GM12878 (cell line): ENCODE data around the gene DLG2. TPM values are rescaled to one million over a fixed set of nuclear protein-coding genes. Genes with fewer than 3 reads are reported as not detected.

ENCODE experiments used
- ATAC-seq: fragments of 200-7000 bp; cut with Tn5 transposase; 3 replicates; pipeline ENCODE4 v1.9.1; 2020; ENCODE audit warnings: mild to moderate bottlenecking, moderate library complexity
- BruUV-seq: library from RNA; stranded (reverse); fragments of 400-500 nt; replicated peaks from 2 replicates; lab custom pipeline; 2021; lab: Mats Ljungman, UMichigan
- CTCF ChIA-PET: fragments of 300-600 bp; sonication (Branson Sonifier 250); formaldehyde crosslinking; extraction: SDS; loops from one replicate; lab custom pipeline; 2021; ENCODE audit warnings: inconsistent platforms; lab: Yijun Ruan, JAX
- POLR2A ChIA-PET: fragments of 350-600 bp; formaldehyde crosslinking; extraction: SDS; loops from one replicate; lab custom pipeline; 2021; ENCODE audit warnings: inconsistent platforms; lab: Charles Lee
- RAD21 ChIA-PET: fragments of 300-600 bp; sonication (Branson Sonifier 250); formaldehyde crosslinking; loops from one replicate; lab custom pipeline; 2023; ENCODE audit warnings: antibody characterized with exemption; ENCODE audit not compliant: unreplicated experiment; lab: Charles Lee
- SMC1A ChIA-PET: fragments of 300-600 bp; sonication (Branson Sonifier 250); formaldehyde crosslinking; loops from one replicate; lab custom pipeline; 2023; ENCODE audit not compliant: unreplicated experiment, uncharacterized antibody; lab: Charles Lee
- DNase-seq: peaks from one replicate; pipeline ENCODE4 v3.0.0-alpha.2; 2011; ENCODE audit warnings: low read depth, low spot score
- FAIRE-seq: peaks from 3 replicates; lab custom pipeline; 2011; peaks lifted over from hg19 to GRCh38; lab: Jason Lieb, UNC
- H2AFZ ChIP-seq: 2 replicates; pipeline ENCODE4 v1.6.0; 2011; ENCODE audit warnings: low read depth, low read length, control low read depth; ENCODE audit not compliant: control insufficient read depth
- H3K27ac ChIP-seq: 2 replicates; pipeline ENCODE4 v1.5.1; 2011; ENCODE audit warnings: control low read depth; ENCODE audit not compliant: control insufficient read depth, insufficient read depth
- H3K27me3 ChIP-seq, 2 experiments: replicated peaks in 1 of 2; 2 replicates each; pipeline versions ENCODE4 v1.6.0 to v1.6.1; 2011; ENCODE audit warnings: low read length in 1 of 2; ENCODE audit not compliant: control insufficient read depth in 2 of 2, insufficient read depth in 2 of 2
- H3K36me3 ChIP-seq, 2 experiments: 2 replicates each; pipeline ENCODE4 v1.5.1; 2011; ENCODE audit warnings: low read length in 1 of 2; ENCODE audit not compliant: control insufficient read depth in 2 of 2, insufficient read depth in 2 of 2
- H3K4me1 ChIP-seq: 2 replicates; pipeline ENCODE4 v1.6.1; 2011; ENCODE audit warnings: mild to moderate bottlenecking, low read length, moderate library complexity, mixed read lengths; ENCODE audit not compliant: control insufficient read depth, insufficient read depth
- H3K4me2 ChIP-seq: 2 replicates; pipeline ENCODE4 v1.6.0; 2011; ENCODE audit warnings: control low read depth; ENCODE audit not compliant: control insufficient read depth, insufficient read depth
- H3K4me3 ChIP-seq: fragments of 200-600 bp; sonication (generic); 2 replicates; pipeline ENCODE4 v1.5.1; 2016
- H3K79me2 ChIP-seq: 2 replicates; pipeline ENCODE4 v1.6.0; 2011; ENCODE audit warnings: low read length; ENCODE audit not compliant: control insufficient read depth, insufficient read depth
- H3K9ac ChIP-seq: 2 replicates; pipeline ENCODE4 v1.8.0; 2011; ENCODE audit warnings: low read length, control low read depth, mixed read lengths; ENCODE audit not compliant: control insufficient read depth, insufficient read depth
- H3K9me3 ChIP-seq: replicated peaks from 3 replicates; pipeline ENCODE4 v1.5.1; 2011; ENCODE audit warnings: mild to moderate bottlenecking, low read length; ENCODE audit not compliant: control insufficient read depth, insufficient read depth
- H4K20me1 ChIP-seq: 2 replicates; pipeline ENCODE4 v1.6.0; 2011; ENCODE audit not compliant: control insufficient read depth, insufficient read depth
- BMI1 ChIP-seq: fragments of 450-650 bp; IDR thresholded peaks from 2 replicates; pipeline ENCODE4 v1.6.1; 2016; ENCODE audit warnings: mild to moderate bottlenecking, moderate library complexity, borderline replicate concordance
- CBX5 ChIP-seq: sonication (generic); IDR thresholded peaks from 2 replicates; pipeline ENCODE4 v1.6.1; 2016; ENCODE audit warnings: low read depth, moderate library complexity, mild to moderate bottlenecking, inconsistent platforms
- CEBPB ChIP-seq, 2 experiments: fragments of 150-350 bp in 1 of 2; IDR thresholded peaks; 2 replicates each; pipeline ENCODE4 v1.6.1; 2012 to 2014; ENCODE audit warnings: low read depth in 2 of 2, low read length in 2 of 2, borderline replicate concordance in 1 of 2, inconsistent platforms in 1 of 2
- CREM ChIP-seq: IDR thresholded peaks from 2 replicates; pipeline ENCODE4 v1.6.1; 2014; ENCODE audit warnings: antibody characterized with exemption, low read depth
- FOXK2 ChIP-seq: fragments of 450-650 bp; IDR thresholded peaks from 2 replicates; pipeline ENCODE4 v1.6.1; 2017; ENCODE audit warnings: mild to moderate bottlenecking, moderate library complexity
- IRF4 ChIP-seq: IDR thresholded peaks from 2 replicates; pipeline ENCODE4 v1.6.1; 2011; ENCODE audit warnings: low read depth, low read length
- MYB ChIP-seq: fragments of 150-350 bp; IDR thresholded peaks from 2 replicates; pipeline ENCODE4 v1.6.1; 2014; ENCODE audit warnings: mild to moderate bottlenecking, low read depth, low read length, borderline replicate concordance
- NFYA ChIP-seq: IDR thresholded peaks from 2 replicates; pipeline ENCODE4 v1.6.1; 2011; ENCODE audit warnings: low read depth, mild to moderate bottlenecking, low read length, improper control_type of control experiment, borderline replicate concordance
- WGBS: methylation state at CpG from one replicate; pipeline ENCODE4 v1.1.6; 2016; ENCODE audit warnings: low lambda C conversion rate; ENCODE audit not compliant: insufficient replicate concordance, insufficient coverage; ENCODE audit errors: missing lambda C conversion rate; 5-methylcytosine and 5-hydroxymethylcytosine counted together
- in situ Hi-C: fragments of 300-500 bp; cut with MboI; formaldehyde crosslinking; loops from 9 replicates; pipeline ENCODE4 v1.14.3; 2018; ENCODE audit warnings: mixed read lengths
- intact Hi-C: fragments of 100-400 bp; cut with micrococcal nuclease; formaldehyde crosslinking; loops from one replicate; pipeline ENCODE4 v1.14.2; 2022; ENCODE audit not compliant: unreplicated experiment
- polyA plus RNA-seq, 11 experiments: library from polyadenylated mRNA; depleted of rRNA in 4 of 11; unstranded in 6 of 11; stranded (reverse) in 5 of 11; fragments of >200 nt; fragmentation: Nextera tagmentation in 4 of 11; fragmentation: Illumina TruSeq in 1 of 11; extraction: Ambion mirVana in 4 of 11; extraction: Trizol in 1 of 11; gene quantifications; 1 replicate in 1 of 11; 2 replicates in 10 of 11; pipeline versions ENCODE4 v1.2.1 to v1.2.3, GENCODE V29; 2011 to 2016; ENCODE audit warnings: inconsistent platforms in 2 of 11, missing spikeins in 2 of 11, low read depth in 1 of 11
- total RNA-seq, 4 experiments: library from RNA; depleted of rRNA in 3 of 4; stranded (reverse); fragments of >200 nt in 3 of 4; fragmentation: Illumina TruSeq in 1 of 4; extraction: Trizol in 1 of 4; gene quantifications; 2 replicates each; pipeline versions ENCODE4 v1.2.1 to v1.2.3, GENCODE V29; 2013 to 2021
- TF ChIP-seq, protein P1 (sequence below): fragments of 450-650 bp; IDR thresholded peaks from 2 replicates; pipeline ENCODE4 v1.6.1; 2016; ENCODE audit warnings: mild to moderate bottlenecking
- TF ChIP-seq, protein P2 (sequence below): IDR thresholded peaks from 2 replicates; pipeline ENCODE4 v1.6.1; 2011; ENCODE audit warnings: mild to moderate bottlenecking, low read depth, low read length, moderate library complexity; ENCODE audit not compliant: insufficient replicate concordance
- TF ChIP-seq, protein P3 (sequence below): IDR thresholded peaks from 2 replicates; pipeline ENCODE4 v1.6.1; 2012; ENCODE audit warnings: low read length, inconsistent platforms
- TF ChIP-seq, protein P4 (sequence below): fragments of 450-650 bp; conservative IDR thresholded peaks from 2 replicates; pipeline ENCODE4 v1.6.1; 2017; ENCODE audit warnings: mild to moderate bottlenecking, moderate library complexity

The DLG2 gene
- total and polyA plus RNA-seq, 10 of the 15 experiments (the other 5 are each of a cell fraction or from before 2014, with no cell fraction given) = 0.09 to 0.98 (median 0.35) TPM

DNA sequence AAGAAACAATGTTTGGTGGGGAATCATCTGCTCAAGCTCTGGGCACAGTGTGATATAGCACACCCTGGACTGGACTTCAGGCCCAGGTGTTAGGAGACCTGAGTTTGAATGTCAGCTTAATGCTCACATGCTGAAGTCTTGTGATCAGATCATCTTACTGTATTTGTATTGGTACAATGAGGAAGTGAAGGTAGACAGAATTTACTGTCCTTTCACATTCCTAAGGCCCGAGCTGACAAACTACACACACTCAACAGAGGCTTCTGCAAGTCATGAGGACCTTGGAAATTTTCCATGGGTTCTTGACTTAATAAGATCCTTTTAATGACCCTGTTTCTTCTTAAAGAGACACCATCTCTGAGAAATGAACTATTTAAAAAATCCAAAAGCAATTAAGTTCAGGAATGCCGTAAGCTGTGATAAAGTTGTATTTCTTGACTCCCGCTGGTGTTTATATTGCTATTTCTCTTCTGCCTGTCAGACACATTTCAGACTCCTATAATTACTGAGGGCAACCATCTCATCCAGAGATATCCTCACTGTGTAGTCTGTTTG is 802.0 kb downstream of the DLG2 start:
- in situ Hi-C loops (no loop called here), intact Hi-C loops (no loop called here)
- Histone ChIP-seq H3K4me1 (no peaks in the 10 kb centered on the region), H3K4me2 (no peak overlapping the region), H4K20me1 (no peaks in the 10 kb centered on the region), H3K4me3 (no peak overlapping the region), H3K36me3 (no peaks in the 10 kb centered on the region), H3K9me3 (no peaks in the 10 kb centered on the region), H3K79me2 (no peaks in the 10 kb centered on the region), H2AFZ (no peak overlapping the region)
- ChIA-PET SMC1A (no interaction called here), RAD21 (no interaction called here), CTCF (no interaction called here)
- DNase-seq = no peak
- 10% methylated on average over 3 of the region's 3 CpGs for WGBS
- BruUV-seq = no TSS peak
- TF ChIP-seq, protein P1, sequence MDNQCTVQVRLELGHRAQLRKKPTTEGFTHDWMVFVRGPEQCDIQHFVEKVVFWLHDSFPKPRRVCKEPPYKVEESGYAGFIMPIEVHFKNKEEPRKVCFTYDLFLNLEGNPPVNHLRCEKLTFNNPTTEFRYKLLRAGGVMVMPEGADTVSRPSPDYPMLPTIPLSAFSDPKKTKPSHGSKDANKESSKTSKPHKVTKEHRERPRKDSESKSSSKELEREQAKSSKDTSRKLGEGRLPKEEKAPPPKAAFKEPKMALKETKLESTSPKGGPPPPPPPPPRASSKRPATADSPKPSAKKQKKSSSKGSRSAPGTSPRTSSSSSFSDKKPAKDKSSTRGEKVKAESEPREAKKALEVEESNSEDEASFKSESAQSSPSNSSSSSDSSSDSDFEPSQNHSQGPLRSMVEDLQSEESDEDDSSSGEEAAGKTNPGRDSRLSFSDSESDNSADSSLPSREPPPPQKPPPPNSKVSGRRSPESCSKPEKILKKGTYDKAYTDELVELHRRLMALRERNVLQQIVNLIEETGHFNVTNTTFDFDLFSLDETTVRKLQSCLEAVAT = no peak
- TF ChIP-seq MYB = no peak
- TF ChIP-seq FOXK2 = no peak
- TF ChIP-seq CBX5 = no peak
- TF ChIP-seq CREM = no peak
- no peak for TF ChIP-seq IRF4
- TF ChIP-seq, all 136 proteins: peak for 0
- ATAC-seq = no peak
- POLR2A ChIA-PET = no interaction called here
- H3K27ac ChIP-seq = no peak overlapping the region
- no peak for FAIRE-seq
- H3K9ac ChIP-seq = no peak overlapping the region
- no peaks in the 10 kb centered on the region for H3K27me3 ChIP-seq

DNA sequence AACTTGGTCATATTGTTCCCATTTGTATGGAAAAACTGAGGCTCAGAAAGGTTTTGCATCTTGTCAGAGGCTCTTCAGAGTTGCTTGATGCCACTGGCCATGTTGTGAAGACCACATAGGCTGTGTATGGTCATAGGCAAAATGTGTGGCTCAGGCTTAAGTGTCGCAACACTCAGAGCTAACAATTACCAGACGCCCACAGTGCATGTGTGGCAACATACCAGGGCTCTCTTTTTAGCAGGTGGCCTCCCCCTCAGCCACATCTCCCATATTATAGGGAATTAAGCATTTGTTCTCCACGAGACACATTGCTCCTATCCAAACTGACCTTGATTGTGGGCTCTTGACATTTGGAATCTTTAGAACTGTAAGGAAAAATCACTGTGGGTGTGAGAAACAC is 802.5 kb downstream of the DLG2 start:
- no TSS peak for BruUV-seq
- no peak overlapping the region for H2AFZ ChIP-seq
- ChIA-PET POLR2A (no interaction called here), RAD21 (no interaction called here), SMC1A (no interaction called here), CTCF (no interaction called here)
- DNase-seq (no peak), ATAC-seq (no peak), FAIRE-seq (no peak)
- no peaks in the 10 kb centered on the region for H4K20me1 ChIP-seq
- H3K27me3 ChIP-seq = no peaks in the 10 kb centered on the region
- H3K4me2 ChIP-seq = no peak overlapping the region
- H3K27ac ChIP-seq = no peak overlapping the region
- no peaks in the 10 kb centered on the region for H3K79me2 ChIP-seq
- WGBS = 0% methylated on average over 3 of the region's 3 CpGs
- in situ Hi-C loops = no loop called here
- no peaks in the 10 kb centered on the region for H3K9me3 ChIP-seq
- intact Hi-C loops = no loop called here
- no peaks in the 10 kb centered on the region for H3K36me3 ChIP-seq
- no peaks in the 10 kb centered on the region for H3K4me1 ChIP-seq
- H3K9ac ChIP-seq = no peak overlapping the region
- no peak overlapping the region for H3K4me3 ChIP-seq
- TF ChIP-seq, protein P2, sequence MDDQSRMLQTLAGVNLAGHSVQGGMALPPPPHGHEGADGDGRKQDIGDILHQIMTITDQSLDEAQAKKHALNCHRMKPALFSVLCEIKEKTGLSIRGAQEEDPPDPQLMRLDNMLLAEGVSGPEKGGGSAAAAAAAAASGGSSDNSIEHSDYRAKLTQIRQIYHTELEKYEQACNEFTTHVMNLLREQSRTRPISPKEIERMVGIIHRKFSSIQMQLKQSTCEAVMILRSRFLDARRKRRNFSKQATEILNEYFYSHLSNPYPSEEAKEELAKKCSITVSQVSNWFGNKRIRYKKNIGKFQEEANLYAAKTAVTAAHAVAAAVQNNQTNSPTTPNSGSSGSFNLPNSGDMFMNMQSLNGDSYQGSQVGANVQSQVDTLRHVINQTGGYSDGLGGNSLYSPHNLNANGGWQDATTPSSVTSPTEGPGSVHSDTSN = no peak
- TF ChIP-seq, protein P3, sequence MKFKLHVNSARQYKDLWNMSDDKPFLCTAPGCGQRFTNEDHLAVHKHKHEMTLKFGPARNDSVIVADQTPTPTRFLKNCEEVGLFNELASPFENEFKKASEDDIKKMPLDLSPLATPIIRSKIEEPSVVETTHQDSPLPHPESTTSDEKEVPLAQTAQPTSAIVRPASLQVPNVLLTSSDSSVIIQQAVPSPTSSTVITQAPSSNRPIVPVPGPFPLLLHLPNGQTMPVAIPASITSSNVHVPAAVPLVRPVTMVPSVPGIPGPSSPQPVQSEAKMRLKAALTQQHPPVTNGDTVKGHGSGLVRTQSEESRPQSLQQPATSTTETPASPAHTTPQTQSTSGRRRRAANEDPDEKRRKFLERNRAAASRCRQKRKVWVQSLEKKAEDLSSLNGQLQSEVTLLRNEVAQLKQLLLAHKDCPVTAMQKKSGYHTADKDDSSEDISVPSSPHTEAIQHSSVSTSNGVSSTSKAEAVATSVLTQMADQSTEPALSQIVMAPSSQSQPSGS = no peak
- TF ChIP-seq, protein P4, sequence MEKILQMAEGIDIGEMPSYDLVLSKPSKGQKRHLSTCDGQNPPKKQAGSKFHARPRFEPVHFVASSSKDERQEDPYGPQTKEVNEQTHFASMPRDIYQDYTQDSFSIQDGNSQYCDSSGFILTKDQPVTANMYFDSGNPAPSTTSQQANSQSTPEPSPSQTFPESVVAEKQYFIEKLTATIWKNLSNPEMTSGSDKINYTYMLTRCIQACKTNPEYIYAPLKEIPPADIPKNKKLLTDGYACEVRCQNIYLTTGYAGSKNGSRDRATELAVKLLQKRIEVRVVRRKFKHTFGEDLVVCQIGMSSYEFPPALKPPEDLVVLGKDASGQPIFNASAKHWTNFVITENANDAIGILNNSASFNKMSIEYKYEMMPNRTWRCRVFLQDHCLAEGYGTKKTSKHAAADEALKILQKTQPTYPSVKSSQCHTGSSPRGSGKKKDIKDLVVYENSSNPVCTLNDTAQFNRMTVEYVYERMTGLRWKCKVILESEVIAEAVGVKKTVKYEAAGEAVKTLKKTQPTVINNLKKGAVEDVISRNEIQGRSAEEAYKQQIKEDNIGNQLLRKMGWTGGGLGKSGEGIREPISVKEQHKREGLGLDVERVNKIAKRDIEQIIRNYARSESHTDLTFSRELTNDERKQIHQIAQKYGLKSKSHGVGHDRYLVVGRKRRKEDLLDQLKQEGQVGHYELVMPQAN = no peak
- no peak for TF ChIP-seq CEBPB (IDR thresholded peaks at IDR 0.05; ENCODE audit: borderline replicate concordance in 1 of 2, low read depth in 2 of 2, low read length in 2 of 2)
- TF ChIP-seq NFYA = no peak
- no peak for TF ChIP-seq BMI1
